C4-2B (cell line): ENCODE results near the gene KRT35.

Source experiments
- ZFX ChIP-seq: fragments of 450-650 bp; IDR thresholded peaks from 2 replicates; pipeline ENCODE4 v1.6.1; 2017
- TF ChIP-seq, protein P1 (sequence below): fragments of 450-650 bp; conservative IDR thresholded peaks from 2 replicates; pipeline ENCODE4 v1.5.1; 2017; ENCODE audit warnings: mild to moderate bottlenecking

DNA sequence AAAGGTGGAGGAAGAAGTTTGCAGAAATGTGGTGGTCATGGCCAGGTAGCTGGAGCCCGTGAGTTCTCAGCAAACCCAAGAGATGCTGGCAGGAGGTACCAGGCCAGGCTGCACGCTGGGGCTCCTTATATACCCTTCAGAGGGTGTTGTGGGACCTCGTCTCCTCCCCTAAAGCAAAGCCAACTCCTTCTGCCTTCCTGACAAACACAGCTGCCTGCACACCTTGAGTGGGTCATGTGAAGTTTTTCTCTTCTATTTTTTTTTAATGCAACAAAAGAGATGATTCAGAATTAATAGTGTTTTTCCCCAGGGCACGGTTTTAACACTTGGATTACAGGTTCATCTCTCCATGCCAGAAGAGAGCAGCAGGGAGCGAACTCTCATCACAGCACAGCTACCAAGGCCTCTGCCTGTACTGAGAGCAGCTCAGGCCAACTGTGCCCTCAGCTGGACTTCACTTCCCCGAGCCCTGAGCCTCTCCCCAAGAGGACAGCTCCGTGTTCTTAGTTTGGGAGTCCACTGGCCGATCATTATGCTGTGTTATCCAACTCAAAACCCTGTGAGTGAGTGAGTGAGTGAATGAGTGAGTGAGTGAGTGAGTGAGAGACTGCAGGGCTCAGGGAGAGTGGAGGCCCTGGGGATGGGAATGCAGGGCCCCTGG lies 38.0 kb upstream of the KRT35 start, which contains the start of gene KRT15:
- TF ChIP-seq, protein P1, sequence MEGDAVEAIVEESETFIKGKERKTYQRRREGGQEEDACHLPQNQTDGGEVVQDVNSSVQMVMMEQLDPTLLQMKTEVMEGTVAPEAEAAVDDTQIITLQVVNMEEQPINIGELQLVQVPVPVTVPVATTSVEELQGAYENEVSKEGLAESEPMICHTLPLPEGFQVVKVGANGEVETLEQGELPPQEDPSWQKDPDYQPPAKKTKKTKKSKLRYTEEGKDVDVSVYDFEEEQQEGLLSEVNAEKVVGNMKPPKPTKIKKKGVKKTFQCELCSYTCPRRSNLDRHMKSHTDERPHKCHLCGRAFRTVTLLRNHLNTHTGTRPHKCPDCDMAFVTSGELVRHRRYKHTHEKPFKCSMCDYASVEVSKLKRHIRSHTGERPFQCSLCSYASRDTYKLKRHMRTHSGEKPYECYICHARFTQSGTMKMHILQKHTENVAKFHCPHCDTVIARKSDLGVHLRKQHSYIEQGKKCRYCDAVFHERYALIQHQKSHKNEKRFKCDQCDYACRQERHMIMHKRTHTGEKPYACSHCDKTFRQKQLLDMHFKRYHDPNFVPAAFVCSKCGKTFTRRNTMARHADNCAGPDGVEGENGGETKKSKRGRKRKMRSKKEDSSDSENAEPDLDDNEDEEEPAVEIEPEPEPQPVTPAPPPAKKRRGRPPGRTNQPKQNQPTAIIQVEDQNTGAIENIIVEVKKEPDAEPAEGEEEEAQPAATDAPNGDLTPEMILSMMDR: no peak
- TF ChIP-seq ZFX: no peak
